KOPT-K1 (cell line): ENCODE results near the gene KNL1.
"Not testable (repeated sequence)": the region's sequence is repeated elsewhere in the genome, so short reads cannot be mapped to it uniquely, and the experiment has no call there.

Source experiments
- H3K27ac ChIP-seq: fragments of 200-600 bp; sonication (generic); 2 replicates; pipeline ENCODE4 v1.5.1; 2016; ENCODE audit warnings: antibody characterized with exemption, mild to moderate bottlenecking, low read depth, low read length; ENCODE audit not compliant: poor library complexity, severe bottlenecking
- H3K36me3 ChIP-seq: fragments of 200-600 bp; sonication (generic); 2 replicates; pipeline ENCODE4 v1.5.1; 2017; ENCODE audit warnings: antibody characterized with exemption, mild to moderate bottlenecking, low read length, moderate library complexity; ENCODE audit not compliant: insufficient read depth
- H3K9me3 ChIP-seq: fragments of 200-600 bp; sonication (generic); 2 replicates; pipeline ENCODE4 v1.5.1; 2017; ENCODE audit warnings: antibody characterized with exemption, low read length, mild to moderate bottlenecking; ENCODE audit not compliant: insufficient read depth, poor library complexity, severe bottlenecking

Gene KNL1

DNA sequence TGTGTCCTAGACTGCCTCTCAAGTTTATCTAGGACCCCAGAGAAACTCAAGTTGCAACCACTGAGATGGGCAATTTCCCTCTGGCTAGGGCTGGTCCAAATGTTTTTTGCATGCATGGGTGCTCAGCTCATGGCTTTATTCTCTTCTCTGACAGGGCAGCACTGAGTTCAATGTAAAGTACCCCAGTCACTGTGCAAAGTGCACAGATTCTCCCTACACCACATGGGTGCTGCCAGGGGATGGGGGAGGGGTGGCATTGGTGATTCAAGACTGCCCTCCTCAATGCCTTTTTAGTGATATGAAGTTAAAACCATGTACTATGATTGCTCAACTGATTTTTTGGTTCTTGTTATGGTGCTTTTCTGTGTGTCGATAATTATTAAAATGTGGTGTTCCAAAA lies 86.1 kb downstream of the KNL1 start:
- Histone ChIP-seq H3K9me3 (no peaks in the 10 kb centered on the region), H3K27ac (no peak overlapping the region), H3K36me3 (no peaks in the 10 kb centered on the region)

DNA sequence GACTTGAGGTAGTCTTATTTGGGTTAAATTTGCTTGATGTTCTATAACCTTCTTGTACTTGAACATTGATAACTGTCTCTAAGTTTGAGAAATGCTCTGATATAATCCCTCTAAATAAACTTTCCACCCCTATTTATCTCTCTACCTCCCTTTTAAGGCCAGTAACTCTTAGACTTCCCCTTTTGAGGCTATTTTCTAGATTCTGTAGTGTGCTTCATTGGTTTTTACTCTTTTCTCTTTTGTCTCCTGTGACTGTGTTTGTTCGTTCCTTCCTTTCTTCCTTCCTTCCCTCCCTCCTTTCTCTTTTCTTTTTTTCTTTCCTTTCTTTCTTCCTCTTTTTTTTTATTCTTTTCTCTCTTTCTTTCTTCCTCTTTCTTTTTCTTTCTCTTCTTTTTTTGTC lies 86.9 kb downstream of the KNL1 start:
- not testable (repeated sequence) for H3K9me3 ChIP-seq, H3K36me3 ChIP-seq, H3K27ac ChIP-seq

DNA sequence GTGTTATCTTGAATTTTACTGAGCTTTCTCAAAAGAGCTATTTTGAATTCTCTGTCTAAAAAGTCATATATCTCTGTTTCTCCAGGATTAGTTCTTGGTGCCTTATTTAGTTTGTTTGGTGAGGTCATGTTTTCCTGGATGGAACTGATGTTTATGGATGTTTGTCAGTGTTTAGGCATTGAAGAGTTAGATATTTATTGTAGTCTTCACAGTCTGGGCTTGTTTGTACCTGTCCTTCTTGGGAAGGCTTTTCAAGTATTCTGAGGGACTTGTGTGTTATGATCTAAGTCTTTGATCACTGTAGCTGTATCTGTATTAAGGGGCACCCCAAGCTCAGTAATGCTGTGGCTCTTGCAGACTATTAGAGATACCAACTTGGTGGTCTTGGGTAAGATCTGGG lies 90.3 kb downstream of the KNL1 start:
- Histone ChIP-seq H3K36me3 (no peaks in the 10 kb centered on the region), H3K9me3 (no peaks in the 10 kb centered on the region), H3K27ac (no peak overlapping the region)

DNA sequence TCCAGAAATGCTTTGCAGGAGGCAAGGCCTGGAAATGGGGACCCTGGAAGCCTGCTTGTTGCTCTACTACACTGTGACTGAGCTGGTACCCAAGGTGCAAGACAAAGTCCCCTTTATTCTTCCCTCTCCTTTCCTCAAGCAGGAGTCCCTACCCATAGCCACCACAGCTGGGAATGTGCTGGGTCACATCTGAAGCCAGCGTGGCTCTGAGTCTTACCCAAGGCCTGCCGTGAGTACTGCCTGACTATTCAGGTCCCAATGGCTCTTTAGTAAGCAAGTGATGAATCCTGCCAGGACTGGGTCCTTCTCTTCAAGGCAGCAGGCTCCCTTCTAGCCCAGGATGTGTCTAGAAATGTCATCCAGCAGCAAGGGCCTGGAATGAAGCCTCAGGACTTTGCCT lies 91.3 kb downstream of the KNL1 start:
- H3K36me3 ChIP-seq, result no peaks in the 10 kb centered on the region
- no peaks in the 10 kb centered on the region for H3K9me3 ChIP-seq
- H3K27ac ChIP-seq, result no peak overlapping the region

GRCh38 chr15:40688932-40689799 lies 95.1 kb downstream of the KNL1 start:
- Histone ChIP-seq H3K27ac (no peak overlapping the region), H3K9me3 (no peaks in the 10 kb centered on the region)

DNA sequence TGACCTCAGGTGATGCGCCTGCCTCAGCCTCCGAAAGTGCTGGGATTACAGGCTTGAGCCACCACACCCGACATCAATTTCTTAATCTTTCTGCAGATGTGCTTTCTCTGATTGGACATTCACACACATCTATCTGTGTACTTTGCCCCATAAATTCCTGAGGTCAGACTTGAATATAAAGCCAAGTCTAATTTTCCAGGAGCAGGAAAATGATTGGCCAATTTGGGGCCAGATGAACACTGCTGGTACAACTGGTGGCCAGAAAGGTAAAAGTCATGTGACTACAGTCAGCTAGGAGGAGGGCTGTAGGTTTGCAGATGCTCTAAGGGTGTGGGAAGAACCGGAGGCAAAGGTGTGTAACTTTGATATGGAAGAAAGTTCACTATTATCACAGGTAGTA lies 97.7 kb downstream of the KNL1 start:
- Histone ChIP-seq H3K36me3 (no peaks in the 10 kb centered on the region; the same call in 1 of the 2 replicates), H3K27ac (no peak overlapping the region), H3K9me3 (no peaks in the 10 kb centered on the region)

More at GRCh38 chr15:40688932-40689799, 95.1 kb downstream of the KNL1 start:
- no peaks in the 10 kb centered on the region; the same call in 1 of the 2 replicates for H3K36me3 ChIP-seq

DNA sequence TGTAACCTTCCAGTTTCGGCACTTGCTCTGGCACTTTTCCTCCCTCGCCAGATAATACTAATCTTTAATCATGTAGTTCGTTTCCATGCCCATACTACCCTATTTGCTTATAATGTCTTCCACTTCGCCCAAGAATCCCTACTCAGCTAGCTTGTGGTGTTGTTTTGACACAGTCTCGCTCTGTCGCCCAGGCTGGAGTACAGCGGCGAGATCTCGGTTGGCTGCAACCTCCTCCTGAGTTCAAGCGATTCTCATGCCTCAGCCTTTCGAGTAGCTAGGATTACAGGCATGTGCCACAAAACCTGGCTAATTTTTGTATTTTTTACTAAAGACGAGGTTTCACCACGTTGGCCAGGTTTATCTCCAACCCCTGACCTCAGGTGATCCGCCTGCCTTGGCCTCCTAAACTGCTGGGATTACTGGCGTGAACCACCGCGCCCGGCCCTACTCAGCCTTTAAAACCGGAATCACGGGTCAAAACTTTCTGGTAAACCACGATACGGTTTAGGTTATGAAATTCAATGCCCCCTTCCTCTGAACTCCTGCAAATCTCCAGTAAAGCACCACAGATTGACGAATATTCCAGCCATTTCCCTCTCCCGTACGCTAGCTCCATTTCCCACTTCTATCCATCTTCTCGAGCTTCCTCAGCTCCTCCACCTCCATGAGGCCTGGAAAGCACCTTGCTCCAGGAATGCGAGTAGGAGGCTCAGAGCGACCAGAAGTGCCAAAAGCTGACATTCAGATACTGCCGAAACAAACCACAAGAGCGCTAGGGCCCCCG lies 100.0 kb downstream of the KNL1 start:
- H3K27ac ChIP-seq, result peak overlapping the region; percentile 92
- peaks cover 21% of the 10 kb centered on the region for H3K36me3 ChIP-seq
- no peaks in the 10 kb centered on the region for H3K9me3 ChIP-seq

DNA sequence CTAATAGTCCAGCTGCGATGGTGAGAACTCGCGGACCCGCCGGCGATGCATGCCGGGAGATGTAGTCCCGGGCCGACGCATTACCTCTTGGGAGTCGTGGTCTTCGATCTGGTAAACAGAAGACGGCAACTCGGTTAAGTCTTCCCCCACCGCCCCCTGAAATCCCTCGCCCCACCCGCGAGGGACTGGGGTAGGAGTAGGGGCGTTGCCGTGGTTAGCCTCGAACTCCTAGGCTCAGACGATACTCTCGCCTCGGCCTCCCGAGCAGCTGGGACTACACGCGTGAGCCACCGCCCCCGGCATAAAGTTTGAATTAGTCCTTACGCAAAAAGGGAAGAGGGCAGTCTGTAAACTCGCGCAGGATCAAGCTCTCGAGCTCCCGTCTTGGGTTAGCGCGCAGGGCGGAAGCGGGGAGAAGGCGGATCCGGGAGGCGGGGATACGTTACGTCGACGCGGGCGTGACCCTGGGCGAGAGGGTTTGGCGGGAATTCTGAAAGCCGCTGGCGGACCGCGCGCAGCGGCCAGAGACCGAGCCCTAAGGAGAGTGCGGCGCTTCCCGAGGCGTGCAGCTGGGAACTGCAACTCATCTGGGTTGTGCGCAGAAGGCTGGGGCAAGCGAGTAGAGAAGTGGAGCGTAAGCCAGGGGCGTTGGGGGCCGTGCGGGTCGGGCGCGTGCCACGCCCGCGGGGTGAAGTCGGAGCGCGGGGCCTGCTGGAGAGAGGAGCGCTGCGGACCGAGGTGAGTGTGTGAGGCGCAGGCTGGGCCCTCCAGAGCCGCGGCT lies 100.8 kb downstream of the KNL1 start, which contains the start of gene RAD51:
Gene RAD51, plus strand, starts transcription at position 487 of the 781 bp plus-strand sequence. CDS start 3,585 bp downstream, outside the sequence.
- Histone ChIP-seq H3K36me3 (peaks cover 28% of the 10 kb centered on the region), H3K9me3 (no peaks in the 10 kb centered on the region), H3K27ac (peak within 1 kb of the TSS; percentile 92)

GRCh38 chr15:40695469-40695890 lies 101.4 kb downstream of the KNL1 start:
- peaks cover 35% of the 10 kb centered on the region for H3K36me3 ChIP-seq
- H3K9me3 ChIP-seq, result no peaks in the 10 kb centered on the region
- H3K27ac ChIP-seq, result peak overlapping the region; percentile 92

DNA sequence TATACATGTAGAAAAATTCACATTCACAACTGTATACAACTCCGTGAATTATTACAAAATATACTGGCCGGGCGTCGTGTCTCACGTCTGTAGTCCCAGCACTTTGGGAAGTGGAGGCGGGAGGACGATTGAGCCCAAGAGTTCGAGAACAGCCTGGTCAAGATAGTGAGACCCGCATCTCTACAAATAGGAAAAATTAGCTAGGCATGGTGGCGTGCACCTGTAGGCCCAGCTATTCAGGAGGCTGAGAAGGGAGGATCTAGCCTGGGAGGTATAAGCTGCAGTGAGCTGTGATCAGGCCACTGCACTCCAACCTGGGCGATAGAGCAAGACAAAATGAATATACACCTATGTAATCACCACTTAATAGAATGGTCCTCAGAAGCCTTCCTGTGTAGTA lies 102.2 kb downstream of the KNL1 start:
- Histone ChIP-seq H3K27ac (peak overlapping the region; percentile 92), H3K36me3 (peaks cover 42% of the 10 kb centered on the region), H3K9me3 (no peaks in the 10 kb centered on the region)

DNA sequence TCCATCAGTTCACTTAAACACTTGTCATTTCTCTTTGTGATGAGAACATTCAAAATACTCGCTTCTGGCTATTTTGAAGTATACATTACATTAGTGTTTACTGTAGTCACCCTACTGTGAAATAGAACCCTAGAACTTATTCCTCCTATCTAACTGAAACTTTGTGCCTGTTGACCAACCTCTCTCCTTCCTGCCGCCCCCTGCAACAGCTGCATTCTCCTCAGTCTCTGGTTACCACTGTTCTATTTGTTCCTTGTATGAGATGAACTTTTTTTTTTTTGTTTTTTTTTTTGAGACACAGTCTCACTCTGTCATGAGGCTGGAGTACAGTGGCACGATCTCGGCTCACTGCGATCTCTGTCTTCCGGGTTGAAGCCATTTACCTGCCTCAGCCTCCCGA lies 103.9 kb downstream of the KNL1 start:
- Histone ChIP-seq H3K9me3 (no peaks in the 10 kb centered on the region), H3K36me3 (peaks cover 59% of the 10 kb centered on the region), H3K27ac (no peak overlapping the region)

GRCh38 chr15:40702077-40702476 lies 108.0 kb downstream of the KNL1 start:
- Histone ChIP-seq H3K36me3 (peaks cover 99% of the 10 kb centered on the region), H3K9me3 (no peaks in the 10 kb centered on the region), H3K27ac (no peak overlapping the region)

DNA sequence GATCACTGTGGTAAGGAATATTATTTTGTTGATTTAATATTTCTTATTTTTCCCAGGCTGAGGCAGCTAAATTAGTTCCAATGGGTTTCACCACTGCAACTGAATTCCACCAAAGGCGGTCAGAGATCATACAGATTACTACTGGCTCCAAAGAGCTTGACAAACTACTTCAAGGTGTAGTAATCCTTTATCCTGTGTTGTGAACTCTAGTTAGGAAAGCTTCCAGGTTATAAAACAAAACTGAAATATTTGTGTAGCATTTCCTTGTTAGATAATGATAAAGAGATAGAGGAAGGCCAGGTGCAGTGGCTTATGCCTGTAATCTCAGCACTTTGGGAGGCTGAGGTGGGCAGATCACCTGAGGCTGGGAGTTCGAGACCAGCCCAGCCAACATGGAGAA lies 112.1 kb downstream of the KNL1 start:
- Histone ChIP-seq H3K36me3 (peaks cover 96% of the 10 kb centered on the region), H3K27ac (no peak overlapping the region), H3K9me3 (no peaks in the 10 kb centered on the region)
